ENCODE measurements around the gene AHNAK.
"Not testable (repeated sequence)": the region's sequence is repeated elsewhere in the genome, so short reads cannot be mapped to it uniquely, and the experiment has no call there.

Gene AHNAK

GRCh38 chr11:62507125-62507422 is 39.5 kb downstream of the AHNAK start:
- Histone ChIP-seq H3K27me3 (ENCODE audit: low read depth, low read length) (no peaks in the 10 kb centered on the region), H3K4me1 (ENCODE audit: control insufficient read depth in 1 of 2, insufficient read depth in 2 of 2, low read length in 2 of 2) (peaks cover 19 to 48% of the 10 kb centered on the region in 2 donors), H3K36me3 (ENCODE audit: control insufficient read depth in 1 of 2, insufficient read depth in 2 of 2, low read length in 2 of 2) (no peaks in the 10 kb centered on the region), H3K4me3 (ENCODE audit: low read depth in 1 of 2, low read length in 2 of 2) (no peak overlapping the region), H3K27ac (ENCODE audit: low read length) (no peak overlapping the region), H3K9me3 (ENCODE audit: control insufficient read depth in 1 of 2, low read length in 2 of 2) (no peaks in the 10 kb centered on the region)

- Histone ChIP-seq H3K9me3 (ENCODE audit: control insufficient read depth in 1 of 2, low read length in 2 of 2) (no peaks in the 10 kb centered on the region), H3K36me3 (ENCODE audit: control insufficient read depth in 1 of 2, insufficient read depth in 2 of 2, low read length in 2 of 2) (no peaks in the 10 kb centered on the region), H3K4me3 (ENCODE audit: low read depth in 1 of 2, low read length in 2 of 2) (no peak overlapping the region), H3K27me3 (ENCODE audit: low read depth, low read length) (no peaks in the 10 kb centered on the region), H3K27ac (ENCODE audit: low read length) (no peak overlapping the region), H3K4me1 (ENCODE audit: control insufficient read depth in 1 of 2, insufficient read depth in 2 of 2, low read length in 2 of 2) (peaks cover 19 to 53% of the 10 kb centered on the region in 2 donors)
These were observed 40.0 kb downstream of the AHNAK start for GRCh38 chr11:62506413-62507124.

GRCh38 chr11:62505440-62506091 is 41.0 kb downstream of the AHNAK start:
- peaks cover 19 to 62% of the 10 kb centered on the region in 2 donors for H3K4me1 ChIP-seq (ENCODE audit: control insufficient read depth in 1 of 2, insufficient read depth in 2 of 2, low read length in 2 of 2)
- peak overlapping the region; percentile 39 to 41 for H3K4me3 ChIP-seq (ENCODE audit: low read depth in 1 of 2, low read length in 2 of 2)
- no peaks in the 10 kb centered on the region for H3K27me3 ChIP-seq (ENCODE audit: low read depth, low read length)
- no peaks in the 10 kb centered on the region for H3K36me3 ChIP-seq (ENCODE audit: control insufficient read depth in 1 of 2, insufficient read depth in 2 of 2, low read length in 2 of 2)
- peak overlapping the region; percentile 49 for H3K27ac ChIP-seq (ENCODE audit: low read length)
- H3K9me3 ChIP-seq (ENCODE audit: control insufficient read depth in 1 of 2, low read length in 2 of 2), result no peaks in the 10 kb centered on the region

- H3K36me3 ChIP-seq (ENCODE audit: control insufficient read depth in 1 of 2, insufficient read depth in 2 of 2, low read length in 2 of 2), result no peaks in the 10 kb centered on the region
- peaks cover 19 to 68% of the 10 kb centered on the region in 2 donors for H3K4me1 ChIP-seq (ENCODE audit: control insufficient read depth in 1 of 2, insufficient read depth in 2 of 2, low read length in 2 of 2)
- peak overlapping the region; percentile 39 to 41 for H3K4me3 ChIP-seq (ENCODE audit: low read depth in 1 of 2, low read length in 2 of 2)
- no peaks in the 10 kb centered on the region for H3K27me3 ChIP-seq (ENCODE audit: low read depth, low read length)
- peak overlapping the region; percentile 49 for H3K27ac ChIP-seq (ENCODE audit: low read length)
- no peaks in the 10 kb centered on the region for H3K9me3 ChIP-seq (ENCODE audit: control insufficient read depth in 1 of 2, low read length in 2 of 2)
These were observed 41.6 kb downstream of the AHNAK start for GRCh38 chr11:62505059-62505439.

- H3K9me3 ChIP-seq (ENCODE audit: control insufficient read depth in 1 of 2, low read length in 2 of 2), result no peaks in the 10 kb centered on the region
- H3K36me3 ChIP-seq (ENCODE audit: control insufficient read depth in 1 of 2, insufficient read depth in 2 of 2, low read length in 2 of 2), result no peaks in the 10 kb centered on the region
- H3K27ac ChIP-seq (ENCODE audit: low read length), result peak overlapping the region; percentile 49
- no peaks in the 10 kb centered on the region for H3K27me3 ChIP-seq (ENCODE audit: low read depth, low read length)
- H3K4me1 ChIP-seq (ENCODE audit: control insufficient read depth in 1 of 2, insufficient read depth in 2 of 2, low read length in 2 of 2), result peaks cover 19 to 74% of the 10 kb centered on the region in 2 donors
- no peak overlapping the region for H3K4me3 ChIP-seq (ENCODE audit: low read depth in 1 of 2, low read length in 2 of 2)
These were observed 42.2 kb downstream of the AHNAK start for GRCh38 chr11:62504158-62504973.

- Histone ChIP-seq H3K27ac (ENCODE audit: low read length) (peak overlapping the region; percentile 47), H3K36me3 (ENCODE audit: control insufficient read depth in 1 of 2, insufficient read depth in 2 of 2, low read length in 2 of 2) (no peaks in the 10 kb centered on the region), H3K4me3 (ENCODE audit: low read depth in 1 of 2, low read length in 2 of 2) (no peak overlapping the region), H3K27me3 (ENCODE audit: low read depth, low read length) (no peaks in the 10 kb centered on the region), H3K4me1 (ENCODE audit: control insufficient read depth in 1 of 2, insufficient read depth in 2 of 2, low read length in 2 of 2) (peaks cover 14 to 55% of the 10 kb centered on the region in 2 donors), H3K9me3 (ENCODE audit: control insufficient read depth in 1 of 2, low read length in 2 of 2) (no peaks in the 10 kb centered on the region)
These were observed 44.4 kb downstream of the AHNAK start for GRCh38 chr11:62502030-62502730.

- Histone ChIP-seq H3K27ac (ENCODE audit: low read length) (no peak overlapping the region), H3K4me1 (ENCODE audit: control insufficient read depth in 1 of 2, insufficient read depth in 2 of 2, low read length in 2 of 2) (peaks cover 12 to 47% of the 10 kb centered on the region in 2 donors), H3K36me3 (ENCODE audit: control insufficient read depth in 1 of 2, insufficient read depth in 2 of 2, low read length in 2 of 2) (no peaks in the 10 kb centered on the region), H3K4me3 (ENCODE audit: low read depth in 1 of 2, low read length in 2 of 2) (no peak overlapping the region), H3K27me3 (ENCODE audit: low read depth, low read length) (no peaks in the 10 kb centered on the region), H3K9me3 (ENCODE audit: control insufficient read depth in 1 of 2, low read length in 2 of 2) (no peaks in the 10 kb centered on the region)
These were observed 45.1 kb downstream of the AHNAK start for GRCh38 chr11:62501432-62501891.

- Histone ChIP-seq H3K27me3 (ENCODE audit: low read depth, low read length) (no peaks in the 10 kb centered on the region), H3K4me1 (ENCODE audit: control insufficient read depth in 1 of 2, insufficient read depth in 2 of 2, low read length in 2 of 2) (peaks cover 12 to 43% of the 10 kb centered on the region in 2 donors), H3K4me3 (ENCODE audit: low read depth in 1 of 2, low read length in 2 of 2) (no peak overlapping the region), H3K36me3 (ENCODE audit: control insufficient read depth in 1 of 2, insufficient read depth in 2 of 2, low read length in 2 of 2) (no peaks in the 10 kb centered on the region), H3K9me3 (ENCODE audit: control insufficient read depth in 1 of 2, low read length in 2 of 2) (no peaks in the 10 kb centered on the region), H3K27ac (ENCODE audit: low read length) (no peak overlapping the region)
These were observed 46.0 kb downstream of the AHNAK start for GRCh38 chr11:62500650-62501030.

- Histone ChIP-seq H3K4me3 (ENCODE audit: low read depth in 1 of 2, low read length in 2 of 2) (no peak overlapping the region), H3K27ac (ENCODE audit: low read length) (no peak overlapping the region), H3K4me1 (ENCODE audit: control insufficient read depth in 1 of 2, insufficient read depth in 2 of 2, low read length in 2 of 2) (peaks cover 12 to 42% of the 10 kb centered on the region in 2 donors), H3K9me3 (ENCODE audit: control insufficient read depth in 1 of 2, low read length in 2 of 2) (no peaks in the 10 kb centered on the region), H3K27me3 (ENCODE audit: low read depth, low read length) (no peaks in the 10 kb centered on the region), H3K36me3 (ENCODE audit: control insufficient read depth in 1 of 2, insufficient read depth in 2 of 2, low read length in 2 of 2) (no peaks in the 10 kb centered on the region)
These were observed 46.5 kb downstream of the AHNAK start for GRCh38 chr11:62499944-62500649.

- H3K9me3 ChIP-seq (ENCODE audit: control insufficient read depth in 1 of 2, low read length in 2 of 2); H3K36me3 ChIP-seq (ENCODE audit: control insufficient read depth in 1 of 2, insufficient read depth in 2 of 2, low read length in 2 of 2); H3K27me3 ChIP-seq (ENCODE audit: low read depth, low read length); H3K4me3 ChIP-seq (ENCODE audit: low read depth in 1 of 2, low read length in 2 of 2); H3K27ac ChIP-seq (ENCODE audit: low read length): not testable (repeated sequence)
- H3K4me1 ChIP-seq (ENCODE audit: control insufficient read depth in 1 of 2, insufficient read depth in 2 of 2, low read length in 2 of 2), result peaks cover 12 to 35% of the 10 kb centered on the region in 2 donors
These were observed 47.2 kb downstream of the AHNAK start for GRCh38 chr11:62499311-62499943.

All from muscle layer of duodenum (tissue), 2 donors.